ENCODE results near the gene TXK.

- no peak for TF ChIP-seq CTCF (IDR thresholded peaks at IDR 0.05)
- TF ChIP-seq EP300 (IDR thresholded peaks at IDR 0.05): no peak
These were observed 19.9 kb upstream of the TXK start for GRCh38 chr4:48153791-48154550.
